ENCODE results near the gene S100A16. TPM values are rescaled to one million over a fixed set of nuclear protein-coding genes. Genes with fewer than 3 reads are reported as not detected.

Gene S100A16
- total RNA-seq, 1 experiment from 2014 or later = 14.6 TPM

- TF ChIP-seq ARID4B (CRISPR knock-in tag; IDR thresholded peaks at IDR 0.05; ENCODE audit: borderline replicate concordance) = no peak
Measured at GRCh38 chr1:153602749-153603148, 10.2 kb downstream of the S100A16 start (continued).

- no peaks in the 10 kb centered on the region; the same call in 1 of the 2 replicates for H3K36me3 Mint-ChIP-seq
- ChIA-PET POLR2A (interaction anchor here (2.1 to 2.2 kb wide), 2 partner anchors 13 to 28 kb away, joined by 6 read pairs; partner anchors contain the start of genes S100A13 and S100A16), CTCF (interaction anchor here (0.9 to 2.7 kb wide), 3 partner anchors 18 to 28 kb away, joined by 3 to 39 read pairs (median 5); partner anchors contain the start of genes S100A1 and S100A13)
- H3K4me3 Mint-ChIP-seq = no peak overlapping the region
- H3K4me1 Mint-ChIP-seq = peaks cover 28% of the 10 kb centered on the region
- H3K27ac Mint-ChIP-seq = peak overlapping the region; percentile 85
- TF ChIP-seq NR3C1 (CRISPR knock-in tag; conservative IDR thresholded peaks at IDR 0.05; ENCODE audit: low read depth) (no peak), ZNF232 (CRISPR knock-in tag; IDR thresholded peaks at IDR 0.05) (no peak), NR2C2 (CRISPR knock-in tag; IDR thresholded peaks at IDR 0.05) (no peak), CDX4 (CRISPR knock-in tag; IDR thresholded peaks at IDR 0.05; ENCODE audit: borderline replicate concordance) (no peak), HMGXB4 (CRISPR knock-in tag; IDR thresholded peaks at IDR 0.05) (no peak)
- ATAC-seq = no peak
- no peaks in the 10 kb centered on the region for H3K9me3 Mint-ChIP-seq
- H3K27me3 Mint-ChIP-seq (ENCODE audit: low read depth) = no peaks in the 10 kb centered on the region
- no peak for DNase-seq (ENCODE audit: low spot score)
Measured at GRCh38 chr1:153599847-153600246, 13.1 kb downstream of the S100A16 start.

GRCh38 chr1:153598309-153599172 is 14.4 kb downstream of the S100A16 start:
- Mint-ChIP-seq H3K4me3 (0 out of 2 replicates have a peak overlapping the region, but pooled peaks have one; percentile 2), H3K4me1 (peaks cover 28% of the 10 kb centered on the region), H3K9me3 (no peaks in the 10 kb centered on the region), H3K27ac (peak overlapping the region; percentile 93), H3K27me3 (ENCODE audit: low read depth) (no peaks in the 10 kb centered on the region), H3K36me3 (no peaks in the 10 kb centered on the region; the same call in 1 of the 2 replicates)
- peak; percentile 50 for DNase-seq (ENCODE audit: low spot score)
- POLR2A ChIA-PET = interaction anchor here (0.6 to 2.2 kb wide), 6 partner anchors 14 to 735 kb away, joined by 3 to 8 read pairs (median 5); partner anchors contain the start of genes S100A13 and S100A16
- peak; percentile 99 for ATAC-seq
- CTCF ChIA-PET = interaction anchor here (0.5 to 2.7 kb wide), 11 partner anchors 9 to 158 kb away, joined by 3 to 39 read pairs (median 5); partner anchors contain the start of genes INTS3, S100A13, S100A14 and S100A16
- TF ChIP-seq NR1H2 (CRISPR knock-in tag; IDR thresholded peaks at IDR 0.05) (no peak), ZNF532 (CRISPR knock-in tag; IDR thresholded peaks at IDR 0.05; ENCODE audit: borderline replicate concordance) (no peak), NR2C2 (CRISPR knock-in tag; IDR thresholded peaks at IDR 0.05) (no peak), GTF2I (CRISPR knock-in tag; conservative IDR thresholded peaks at IDR 0.05) (no peak), MLX (CRISPR knock-in tag; IDR thresholded peaks at IDR 0.05) (no peak), PRDM15 (CRISPR knock-in tag; IDR thresholded peaks at IDR 0.05) (no peak; the same call in 1 of the 2 replicates), CDX4 (CRISPR knock-in tag; IDR thresholded peaks at IDR 0.05; ENCODE audit: borderline replicate concordance) (no peak), ZNF219 (CRISPR knock-in tag; IDR thresholded peaks at IDR 0.05; ENCODE audit: borderline replicate concordance) (no peak)

All from WTC11 (cell line).